GM18502 (cell line): Measurements from ENCODE around the gene LIMD2.

ENCODE experiments used
- ATAC-seq: cut with Tn5 transposase; IDR thresholded peaks from one replicate; pipeline ENCODE4 v1.9.1; 2021; ENCODE audit warnings: mild to moderate bottlenecking; ENCODE audit not compliant: unreplicated experiment, poor library complexity

LIMD2 gene

GRCh38 chr17:63685041-63685440, 14.9 kb downstream of the LIMD2 start:
- no peak for ATAC-seq

GRCh38 chr17:63682981-63683380, 16.9 kb downstream of the LIMD2 start:
- no peak for ATAC-seq

GRCh38 chr17:63682441-63682840, 17.5 kb downstream of the LIMD2 start:
- ATAC-seq, result no peak

- no peak for ATAC-seq
These were observed 18.4 kb downstream of the LIMD2 start for GRCh38 chr17:63681530-63681929.

GRCh38 chr17:63680700-63681099, 19.2 kb downstream of the LIMD2 start:
- ATAC-seq, result no peak

- ATAC-seq, result no peak
These were observed 20.7 kb downstream of the LIMD2 start for GRCh38 chr17:63679214-63679613.

- no peak for ATAC-seq
These were observed 23.3 kb downstream of the LIMD2 start for GRCh38 chr17:63676584-63676983.

GRCh38 chr17:63675607-63676546, 24.0 kb downstream of the LIMD2 start:
- no peak for ATAC-seq

GRCh38 chr17:63675231-63675606, 24.7 kb downstream of the LIMD2 start:
- ATAC-seq, result no peak

- no peak for ATAC-seq
These were observed 27.1 kb downstream of the LIMD2 start for GRCh38 chr17:63672856-63673255.

- ATAC-seq, result no peak
These were observed 34.3 kb downstream of the LIMD2 start for GRCh38 chr17:63665527-63666214.

GRCh38 chr17:63659850-63660249, 40.1 kb downstream of the LIMD2 start:
- ATAC-seq, result no peak

GRCh38 chr17:63658366-63658765, 41.6 kb downstream of the LIMD2 start:
- ATAC-seq, result no peak

- ATAC-seq, result no peak
These were observed 42.1 kb downstream of the LIMD2 start for GRCh38 chr17:63657786-63658185.

- ATAC-seq, result no peak
These were observed 46.9 kb downstream of the LIMD2 start for GRCh38 chr17:63653050-63653449.

GRCh38 chr17:63652106-63652505, 47.8 kb downstream of the LIMD2 start:
- no peak for ATAC-seq

- ATAC-seq, result no peak
These were observed 50.1 kb downstream of the LIMD2 start for GRCh38 chr17:63649813-63650212.

GRCh38 chr17:63647936-63648335, 52.0 kb downstream of the LIMD2 start:
- no peak for ATAC-seq

- no peak for ATAC-seq
These were observed 52.7 kb downstream of the LIMD2 start for GRCh38 chr17:63647065-63647725.

GRCh38 chr17:63646488-63646806, 53.5 kb downstream of the LIMD2 start:
- ATAC-seq, result peak; percentile 96
